ENCODE measurements around the gene RNF217. TPM values are rescaled to one million over a fixed set of nuclear protein-coding genes. Genes with fewer than 3 reads are reported as not detected.

Gene RNF217
- total and polyA plus RNA-seq, 10 donors, result 0.89 to 17.1 (median 10.0) TPM

- intact Hi-C loops (cut with DNase I; ENCODE audit: low total_unique reads), result no loop called here
- H3K9me3 ChIP-seq, result no peaks in the 10 kb centered on the region
- DNase-seq, result no peak
- no peak overlapping the region for H3K4me3 ChIP-seq
- no peaks in the 10 kb centered on the region for H3K27me3 ChIP-seq (replicated peaks in 1 of 7)
- H3K27ac ChIP-seq, result no peak overlapping the region
- H3K4me1 ChIP-seq, result no peaks in the 10 kb centered on the region
- no peak for TF ChIP-seq POLR2A (IDR thresholded peaks at IDR 0.05)
- no peak for TF ChIP-seq CTCF (IDR thresholded peaks at IDR 0.05 in 8 of 11, conservative IDR thresholded peaks at IDR 0.05 in 3 of 11)
- no peak for TF ChIP-seq POLR2AphosphoS5 (IDR thresholded peaks at IDR 0.05)
- H3K36me3 ChIP-seq, result no peaks in the 10 kb centered on the region
Measured at GRCh38 chr6:124941259-124941658, 21.0 kb upstream of the RNF217 start.

GRCh38 chr6:124943658-124944057, 18.6 kb upstream of the RNF217 start:
- DNase-seq, result no peak
- Histone ChIP-seq H3K9me3 (no peaks in the 10 kb centered on the region), H3K4me1 (no peaks in the 10 kb centered on the region), H3K27me3 (replicated peaks in 1 of 7) (no peaks in the 10 kb centered on the region), H3K27ac (no peak overlapping the region), H3K4me3 (no peak overlapping the region), H3K36me3 (no peaks in the 10 kb centered on the region)
- intact Hi-C loops (cut with DNase I; ENCODE audit: low total_unique reads), result no loop called here
- WGBS, 5 donors, result 84 to 96% (median 92%) methylated on average over 1 of the region's 1 CpG
- no peak for TF ChIP-seq POLR2AphosphoS5 (IDR thresholded peaks at IDR 0.05)
- no peak for TF ChIP-seq POLR2A (IDR thresholded peaks at IDR 0.05)
- no peak for TF ChIP-seq CTCF (IDR thresholded peaks at IDR 0.05 in 8 of 11, conservative IDR thresholded peaks at IDR 0.05 in 3 of 11)

GRCh38 chr6:124947971-124948451, 14.2 kb upstream of the RNF217 start:
- no peaks in the 10 kb centered on the region for H3K36me3 ChIP-seq
- no peak overlapping the region for H3K27ac ChIP-seq
- WGBS, 5 donors, result 78 to 91% (median 83%) methylated on average over 2 of the region's 2 CpGs
- no peaks in the 10 kb centered on the region for H3K9me3 ChIP-seq
- intact Hi-C loops (cut with DNase I; ENCODE audit: low total_unique reads), result no loop called here
- no peaks in the 10 kb centered on the region for H3K27me3 ChIP-seq (replicated peaks in 1 of 7)
- no peaks in the 10 kb centered on the region for H3K4me1 ChIP-seq
- no peak overlapping the region for H3K4me3 ChIP-seq
- no peak for TF ChIP-seq POLR2AphosphoS5 (IDR thresholded peaks at IDR 0.05)
- no peak for TF ChIP-seq CTCF (IDR thresholded peaks at IDR 0.05 in 8 of 11, conservative IDR thresholded peaks at IDR 0.05 in 3 of 11)
- TF ChIP-seq POLR2A (IDR thresholded peaks at IDR 0.05), result no peak
- DNase-seq, result no peak

- H3K27ac ChIP-seq, result no peak overlapping the region
- H3K9me3 ChIP-seq, result no peaks in the 10 kb centered on the region
- WGBS, 5 donors, result 70 to 94% (median 83%) methylated on average over 3 of the region's 3 CpGs
- no peak for DNase-seq
- no peaks in the 10 kb centered on the region for H3K36me3 ChIP-seq
- TF ChIP-seq POLR2A (IDR thresholded peaks at IDR 0.05), result no peak
- TF ChIP-seq CTCF (IDR thresholded peaks at IDR 0.05 in 8 of 11, conservative IDR thresholded peaks at IDR 0.05 in 3 of 11), result no peak
- no peak for TF ChIP-seq POLR2AphosphoS5 (IDR thresholded peaks at IDR 0.05)
- intact Hi-C loops (cut with DNase I; ENCODE audit: low total_unique reads), result no loop called here
- H3K27me3 ChIP-seq (replicated peaks in 1 of 7), result no peaks in the 10 kb centered on the region
- H3K4me1 ChIP-seq, result no peaks in the 10 kb centered on the region
- H3K4me3 ChIP-seq, result no peak overlapping the region
Measured at GRCh38 chr6:124949706-124950105, 12.5 kb upstream of the RNF217 start.
